Body of pancreas (tissue), 4 donors: ENCODE data around the gene PATL2.
"Not testable (repeated sequence)": the region's sequence is repeated elsewhere in the genome, so short reads cannot be mapped to it uniquely, and the experiment has no call there.

Source experiments
- POLR2A ChIP-seq, 3 donors: fragments of 450-650 bp; IDR thresholded peaks; one replicate each; pipeline ENCODE4 v1.6.1; 2016; ENCODE audit warnings: antibody characterized with exemption in 3 of 3, mild to moderate bottlenecking in 2 of 3
- TF ChIP-seq, protein P1 (sequence below), 7 experiments: fragments of 450-650 bp in 4 of 7; fragments of 200-600 bp in 3 of 7; sonication (generic) in 3 of 7; IDR thresholded peaks; one replicate each; pipeline ENCODE4 v1.5.1; 2016 to 2019; ENCODE audit warnings: antibody characterized with exemption in 7 of 7

DNA sequence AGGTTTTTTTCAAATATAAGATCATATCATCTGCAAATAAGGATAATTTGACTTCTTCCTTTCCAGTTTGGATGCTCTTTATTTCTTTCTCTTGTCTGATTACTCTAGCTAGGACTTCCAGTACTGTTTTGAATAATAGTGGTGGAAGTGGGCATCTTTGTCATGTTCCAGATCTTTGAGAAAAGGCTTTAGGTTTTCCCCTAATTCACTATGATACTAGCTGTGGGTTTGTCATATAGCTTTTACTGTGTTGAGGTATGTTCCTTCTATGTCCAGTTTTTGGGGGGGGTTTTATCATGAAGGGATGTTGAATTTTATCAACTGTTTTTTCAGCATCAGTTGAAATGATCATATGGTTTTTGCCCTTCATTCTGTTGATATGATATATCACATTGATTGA, 10.4 kb downstream of the PATL2 start:
- TF ChIP-seq, protein P1, sequence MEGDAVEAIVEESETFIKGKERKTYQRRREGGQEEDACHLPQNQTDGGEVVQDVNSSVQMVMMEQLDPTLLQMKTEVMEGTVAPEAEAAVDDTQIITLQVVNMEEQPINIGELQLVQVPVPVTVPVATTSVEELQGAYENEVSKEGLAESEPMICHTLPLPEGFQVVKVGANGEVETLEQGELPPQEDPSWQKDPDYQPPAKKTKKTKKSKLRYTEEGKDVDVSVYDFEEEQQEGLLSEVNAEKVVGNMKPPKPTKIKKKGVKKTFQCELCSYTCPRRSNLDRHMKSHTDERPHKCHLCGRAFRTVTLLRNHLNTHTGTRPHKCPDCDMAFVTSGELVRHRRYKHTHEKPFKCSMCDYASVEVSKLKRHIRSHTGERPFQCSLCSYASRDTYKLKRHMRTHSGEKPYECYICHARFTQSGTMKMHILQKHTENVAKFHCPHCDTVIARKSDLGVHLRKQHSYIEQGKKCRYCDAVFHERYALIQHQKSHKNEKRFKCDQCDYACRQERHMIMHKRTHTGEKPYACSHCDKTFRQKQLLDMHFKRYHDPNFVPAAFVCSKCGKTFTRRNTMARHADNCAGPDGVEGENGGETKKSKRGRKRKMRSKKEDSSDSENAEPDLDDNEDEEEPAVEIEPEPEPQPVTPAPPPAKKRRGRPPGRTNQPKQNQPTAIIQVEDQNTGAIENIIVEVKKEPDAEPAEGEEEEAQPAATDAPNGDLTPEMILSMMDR (IDR thresholded peaks at IDR 0.05) = not testable (repeated sequence)
- not testable (repeated sequence) for TF ChIP-seq POLR2A (IDR thresholded peaks at IDR 0.05)
